H9 (cell line): Measurements from ENCODE around the gene KCNMA1. TPM values are rescaled to one million over a fixed set of nuclear protein-coding genes. Genes with fewer than 3 reads are reported as not detected.

ENCODE experiments used
- DNase-seq: peaks from one replicate; pipeline ENCODE4 v3.0.0-alpha.2; 2017
- H2AFZ ChIP-seq: one replicate; pipeline ENCODE4 v1.6.1; 2013; ENCODE audit warnings: mild to moderate bottlenecking, low read length, control low read depth, moderate library complexity
- H2AK5ac ChIP-seq: 2 replicates; pipeline ENCODE4 v1.6.1; 2013; ENCODE audit warnings: low read length, control low read depth, mixed read lengths; ENCODE audit not compliant: insufficient read length
- H2BK120ac ChIP-seq: one replicate; pipeline ENCODE4 v1.6.1; 2013; ENCODE audit warnings: low read depth, mild to moderate bottlenecking, low read length, control low read depth, inconsistent platforms; ENCODE audit not compliant: poor library complexity, severe bottlenecking
- H2BK12ac ChIP-seq: 2 replicates; pipeline ENCODE4 v1.6.1; 2013; ENCODE audit warnings: low read length, control low read depth, mixed read lengths, low read depth; ENCODE audit not compliant: insufficient read length
- H2BK15ac ChIP-seq: 2 replicates; pipeline ENCODE4 v1.6.1; 2013; ENCODE audit warnings: low read depth, low read length, control low read depth
- H2BK20ac ChIP-seq: one replicate; pipeline ENCODE4 v1.6.1; 2013; ENCODE audit warnings: low read depth, mild to moderate bottlenecking, low read length, control low read depth, inconsistent platforms; ENCODE audit not compliant: poor library complexity, severe bottlenecking
- H2BK5ac ChIP-seq: 2 replicates; pipeline ENCODE4 v1.6.1; 2013; ENCODE audit warnings: low read length, control low read depth, mixed read lengths; ENCODE audit not compliant: insufficient read length
- H3K14ac ChIP-seq: 2 replicates; pipeline ENCODE4 v1.6.1; 2013; ENCODE audit warnings: low read length, control low read depth; ENCODE audit not compliant: insufficient read depth
- H3K18ac ChIP-seq: 2 replicates; pipeline ENCODE4 v1.6.1; 2013; ENCODE audit warnings: low read depth, mild to moderate bottlenecking, mixed read lengths, low read length, control low read depth; ENCODE audit not compliant: insufficient read length
- H3K23ac ChIP-seq: 2 replicates; pipeline ENCODE4 v1.6.1; 2013; ENCODE audit warnings: low read length, control low read depth, mixed read lengths, low read depth; ENCODE audit not compliant: insufficient read length
- H3K23me2 ChIP-seq: 2 replicates; pipeline ENCODE4 v1.6.1; 2013; ENCODE audit warnings: low read depth, mild to moderate bottlenecking, mixed read lengths, low read length, control low read depth; ENCODE audit not compliant: insufficient read length, poor library complexity, severe bottlenecking
- H3K27ac ChIP-seq: 2 replicates; pipeline ENCODE4 v1.5.1; 2013; ENCODE audit warnings: low read length, control low read depth, mixed read lengths, low read depth; ENCODE audit not compliant: insufficient read length
- H3K27me3 ChIP-seq: 2 replicates; pipeline ENCODE4 v1.6.1; 2013; ENCODE audit warnings: low read length, control low read depth, inconsistent platforms; ENCODE audit not compliant: insufficient read depth
- H3K4ac ChIP-seq: 2 replicates; pipeline ENCODE4 v1.6.1; 2013; ENCODE audit warnings: low read depth, mild to moderate bottlenecking, control low read depth, inconsistent platforms, low read length, moderate library complexity
- H3K4me1 ChIP-seq: 2 replicates; pipeline ENCODE4 v1.6.1; 2013; ENCODE audit warnings: low read length, control low read depth, inconsistent platforms; ENCODE audit not compliant: insufficient read depth
- H3K4me2 ChIP-seq: 2 replicates; pipeline ENCODE4 v1.6.1; 2013; ENCODE audit warnings: low read length, control low read depth, mixed read lengths; ENCODE audit not compliant: insufficient read length, insufficient read depth
- H3K56ac ChIP-seq: 2 replicates; pipeline ENCODE4 v1.6.1; 2013; ENCODE audit warnings: low read depth, mild to moderate bottlenecking, mixed read lengths, low read length, control low read depth; ENCODE audit not compliant: insufficient read length
- H3K79me1 ChIP-seq: 2 replicates; pipeline ENCODE4 v1.6.1; 2013; ENCODE audit warnings: low read depth, mild to moderate bottlenecking, moderate library complexity, low read length, control low read depth, inconsistent platforms; ENCODE audit not compliant: insufficient read depth, poor library complexity, severe bottlenecking
- H3K79me2 ChIP-seq: 2 replicates; pipeline ENCODE4 v1.6.1; 2013; ENCODE audit warnings: low read length, control low read depth, inconsistent platforms; ENCODE audit not compliant: insufficient read depth
- H3K9ac ChIP-seq: 2 replicates; pipeline ENCODE4 v1.6.1; 2013; ENCODE audit warnings: low read length, control low read depth, mixed read lengths; ENCODE audit not compliant: insufficient read length; ENCODE audit errors: extremely low read depth
- H3K9me3 ChIP-seq: one replicate; pipeline ENCODE4 v1.6.1; 2013; ENCODE audit warnings: low read depth, low read length, inconsistent platforms; ENCODE audit not compliant: control insufficient read depth
- H3T11ph ChIP-seq: one replicate; pipeline ENCODE4 v1.6.1; 2013; ENCODE audit warnings: mild to moderate bottlenecking, low read length, control low read depth, inconsistent platforms
- H4K20me1 ChIP-seq: one replicate; pipeline ENCODE4 v1.6.1; 2013; ENCODE audit not compliant: control insufficient read depth, insufficient read length, insufficient read depth
- H4K5ac ChIP-seq: 2 replicates; pipeline ENCODE4 v1.6.1; 2013; ENCODE audit warnings: low read depth, mild to moderate bottlenecking, mixed read lengths, low read length, control low read depth; ENCODE audit not compliant: insufficient read length
- H4K8ac ChIP-seq: replicated peaks from 2 replicates; pipeline ENCODE4 v1.6.1; 2013; ENCODE audit warnings: low read length, control low read depth, mixed read lengths, low read depth; ENCODE audit not compliant: insufficient read length
- H4K91ac ChIP-seq: 2 replicates; pipeline ENCODE4 v1.6.1; 2013; ENCODE audit warnings: low read depth, mild to moderate bottlenecking, moderate library complexity, mixed read lengths, low read length, control low read depth; ENCODE audit not compliant: insufficient read length
- H3K27ac Mint-ChIP-seq, 3 experiments: 2 replicates in 2 of 3; 3 replicates in 1 of 3; pipeline ENCODE4 v1.8.0; 2020 to 2021; ENCODE audit warnings: mixed read lengths in 3 of 3, mild to moderate bottlenecking in 1 of 3, moderate library complexity in 1 of 3
- H3K27me3 Mint-ChIP-seq: 2 replicates; pipeline ENCODE4 v1.8.0; 2021; ENCODE audit warnings: low read depth, mild to moderate bottlenecking, moderate library complexity, mixed read lengths
- H3K36me3 Mint-ChIP-seq, 3 experiments: 2 replicates in 2 of 3; 3 replicates in 1 of 3; pipeline ENCODE4 v1.8.0; 2020 to 2021; ENCODE audit warnings: low read depth in 3 of 3, mixed read lengths in 3 of 3; ENCODE audit not compliant: insufficient read depth in 1 of 3
- H3K4me1 Mint-ChIP-seq, 2 experiments: 2 replicates each; pipeline ENCODE4 v1.8.0; 2020; ENCODE audit warnings: mixed read lengths in 2 of 2
- H3K4me3 Mint-ChIP-seq, 2 experiments: 2 replicates in 1 of 2; 3 replicates in 1 of 2; pipeline ENCODE4 v1.8.0; 2020 to 2021; ENCODE audit warnings: mild to moderate bottlenecking in 2 of 2, mixed read lengths in 2 of 2, moderate library complexity in 1 of 2
- H3K9me3 Mint-ChIP-seq, 2 experiments: 2 replicates in 1 of 2; 3 replicates in 1 of 2; pipeline ENCODE4 v1.8.0; 2020; ENCODE audit warnings: mild to moderate bottlenecking in 2 of 2, mixed read lengths in 2 of 2, moderate library complexity in 1 of 2
- WGBS: extraction: QIAGEN DNeasy Blood & Tissue Kit; methylation state at CpG from one replicate; pipeline ENCODE4 v1.1.7; 2013; ENCODE audit warnings: missing lambda C conversion rate, low lambda C conversion rate, mixed read lengths; ENCODE audit not compliant: insufficient read length; ENCODE audit errors: extremely low coverage; 5-methylcytosine and 5-hydroxymethylcytosine counted together
- total RNA-seq: library from RNA; stranded (reverse); gene quantifications from 2 replicates; pipeline ENCODE4 v1.2.1, GENCODE V29; 2021
- TF ChIP-seq, protein P1 (sequence below): fragments of 200-600 bp; sonication (generic); conservative IDR thresholded peaks from 3 replicates; pipeline ENCODE4 v1.8.0; 2021; ENCODE audit warnings: antibody characterized with exemption, mild to moderate bottlenecking

The KCNMA1 gene
- total RNA-seq, 1 experiment from 2014 or later: 2.0 TPM

DNA sequence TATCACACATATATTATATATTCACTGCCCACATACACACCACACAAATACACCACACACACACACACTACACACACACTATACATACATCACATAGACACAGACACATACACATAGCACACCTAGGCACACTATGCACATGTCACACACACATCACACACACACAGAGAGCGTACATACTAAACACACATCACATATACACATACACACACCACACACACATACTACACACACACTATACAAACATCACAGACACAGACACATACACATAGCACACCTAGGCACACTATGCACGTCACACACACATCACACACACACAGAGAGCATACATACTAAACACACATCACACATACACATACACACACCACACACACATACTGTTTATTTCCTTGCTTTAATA lies 165.5 kb downstream of the KCNMA1 start:
- H3T11ph ChIP-seq: no peak overlapping the region
- no peaks in the 10 kb centered on the region for H3K79me1 ChIP-seq
- no peaks in the 10 kb centered on the region for H3K27me3 ChIP-seq
- no CpG with 5 or more reads among the region's 2 CpGs for WGBS
- H3K4me2 ChIP-seq: no peak overlapping the region
- no peaks in the 10 kb centered on the region for H3K36me3 Mint-ChIP-seq
- no peak overlapping the region for H3K4me3 Mint-ChIP-seq
- no peaks in the 10 kb centered on the region for H3K4me1 ChIP-seq
- no peak overlapping the region for H2BK120ac ChIP-seq
- peaks cover 3 to 4% of the 10 kb centered on the region in 2 experiments; a peak in 3 of 4 replicates for H3K4me1 Mint-ChIP-seq
- peak overlapping the region; percentile 10 for H4K8ac ChIP-seq
- no peak overlapping the region for H3K18ac ChIP-seq
- no peak overlapping the region for H3K27ac Mint-ChIP-seq
- H3K4ac ChIP-seq: no peak overlapping the region
- H2AFZ ChIP-seq: no peak overlapping the region
- no peaks in the 10 kb centered on the region for H3K79me2 ChIP-seq
- no peak overlapping the region for H4K91ac ChIP-seq
- no peaks in the 10 kb centered on the region for H3K23me2 ChIP-seq
- no peak overlapping the region for H4K5ac ChIP-seq
- TF ChIP-seq, protein P1, sequence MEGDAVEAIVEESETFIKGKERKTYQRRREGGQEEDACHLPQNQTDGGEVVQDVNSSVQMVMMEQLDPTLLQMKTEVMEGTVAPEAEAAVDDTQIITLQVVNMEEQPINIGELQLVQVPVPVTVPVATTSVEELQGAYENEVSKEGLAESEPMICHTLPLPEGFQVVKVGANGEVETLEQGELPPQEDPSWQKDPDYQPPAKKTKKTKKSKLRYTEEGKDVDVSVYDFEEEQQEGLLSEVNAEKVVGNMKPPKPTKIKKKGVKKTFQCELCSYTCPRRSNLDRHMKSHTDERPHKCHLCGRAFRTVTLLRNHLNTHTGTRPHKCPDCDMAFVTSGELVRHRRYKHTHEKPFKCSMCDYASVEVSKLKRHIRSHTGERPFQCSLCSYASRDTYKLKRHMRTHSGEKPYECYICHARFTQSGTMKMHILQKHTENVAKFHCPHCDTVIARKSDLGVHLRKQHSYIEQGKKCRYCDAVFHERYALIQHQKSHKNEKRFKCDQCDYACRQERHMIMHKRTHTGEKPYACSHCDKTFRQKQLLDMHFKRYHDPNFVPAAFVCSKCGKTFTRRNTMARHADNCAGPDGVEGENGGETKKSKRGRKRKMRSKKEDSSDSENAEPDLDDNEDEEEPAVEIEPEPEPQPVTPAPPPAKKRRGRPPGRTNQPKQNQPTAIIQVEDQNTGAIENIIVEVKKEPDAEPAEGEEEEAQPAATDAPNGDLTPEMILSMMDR: no peak
- H2BK5ac ChIP-seq: no peak overlapping the region
- H2AK5ac ChIP-seq: no peak overlapping the region
- H2BK20ac ChIP-seq: no peak overlapping the region
- no peak overlapping the region for H3K9ac ChIP-seq
- H3K9me3 ChIP-seq: no peaks in the 10 kb centered on the region
- no peaks in the 10 kb centered on the region for H4K20me1 ChIP-seq
- H3K9me3 Mint-ChIP-seq: no peaks in the 10 kb centered on the region
- H3K14ac ChIP-seq: no peak overlapping the region
- no peak overlapping the region for H3K56ac ChIP-seq
- DNase-seq: no peak
- H3K23ac ChIP-seq: no peak overlapping the region
- no peaks in the 10 kb centered on the region for H3K27me3 Mint-ChIP-seq
- H2BK12ac ChIP-seq: no peak overlapping the region
- no peak overlapping the region for H3K27ac ChIP-seq
- H2BK15ac ChIP-seq: no peak overlapping the region
